Kidney epithelial cell (primary cell): ENCODE data around the gene EFCAB6. TPM values are rescaled to one million over a fixed set of nuclear protein-coding genes. Genes with fewer than 3 reads are reported as not detected.

Source experiments
- DNase-seq: peaks from one replicate; pipeline ENCODE4 v3.0.0-alpha.2; 2010; ENCODE audit warnings: low read depth
- H3K27me3 ChIP-seq: 2 replicates; pipeline ENCODE4 v1.6.0; 2011; ENCODE audit warnings: low read length; ENCODE audit not compliant: control insufficient read depth, insufficient read depth
- H3K36me3 ChIP-seq: 2 replicates; pipeline ENCODE4 v1.5.1; 2011; ENCODE audit warnings: low read length; ENCODE audit not compliant: control insufficient read depth, insufficient read depth
- H3K4me3 ChIP-seq: 2 replicates; pipeline ENCODE4 v1.5.1; 2011; ENCODE audit warnings: low read depth, mild to moderate bottlenecking, control low read depth, low read length
- CTCF ChIP-seq: IDR thresholded peaks from 2 replicates; pipeline ENCODE4 v1.5.1; 2011; ENCODE audit warnings: mild to moderate bottlenecking, moderate library complexity, low read length, control low read depth, inconsistent platforms; ENCODE audit not compliant: insufficient read depth, poor library complexity, severe bottlenecking
- total RNA-seq: library from RNA; depleted of rRNA; stranded (reverse); fragments of >200 nt; gene quantifications from 2 replicates; pipeline ENCODE4 v1.2.3, GENCODE V29; 2015

EFCAB6 gene
- total RNA-seq, 1 donor from 2014 or later: 2.3 TPM

GRCh38 chr22:43642319-43643206 is 169.5 kb downstream of the EFCAB6 start:
- no peak for TF ChIP-seq CTCF
- H3K27me3 ChIP-seq: no peaks in the 10 kb centered on the region
- no peak overlapping the region for H3K4me3 ChIP-seq
- no peak for DNase-seq
- no peaks in the 10 kb centered on the region for H3K36me3 ChIP-seq

- Histone ChIP-seq H3K4me3 (no peak overlapping the region), H3K36me3 (no peaks in the 10 kb centered on the region), H3K27me3 (no peaks in the 10 kb centered on the region)
- TF ChIP-seq CTCF: no peak
- DNase-seq: no peak
Observed at GRCh38 chr22:43639228-43639948, 172.7 kb downstream of the EFCAB6 start.

GRCh38 chr22:43637275-43638260 is 174.5 kb downstream of the EFCAB6 start:
- no peak for TF ChIP-seq CTCF
- Histone ChIP-seq H3K27me3 (no peaks in the 10 kb centered on the region), H3K36me3 (no peaks in the 10 kb centered on the region), H3K4me3 (no peak overlapping the region)
- DNase-seq: no peak

GRCh38 chr22:43636086-43636485 is 176.0 kb downstream of the EFCAB6 start:
- H3K4me3 ChIP-seq: no peak overlapping the region
- no peaks in the 10 kb centered on the region for H3K27me3 ChIP-seq
- H3K36me3 ChIP-seq: no peaks in the 10 kb centered on the region
- no peak for TF ChIP-seq CTCF
- DNase-seq: no peak

GRCh38 chr22:43635101-43635500 is 177.0 kb downstream of the EFCAB6 start:
- TF ChIP-seq CTCF: no peak
- H3K27me3 ChIP-seq: no peaks in the 10 kb centered on the region
- H3K4me3 ChIP-seq: no peak overlapping the region
- no peaks in the 10 kb centered on the region for H3K36me3 ChIP-seq
- DNase-seq: no peak
